MCF 10A (cell line): ENCODE results near the gene STRBP. TPM values are rescaled to one million over a fixed set of nuclear protein-coding genes. Genes with fewer than 3 reads are reported as not detected.

ENCODE experiments used
- BruUV-seq: library from RNA; stranded (reverse); fragments of 400-500 nt; replicated peaks from 2 replicates; lab custom pipeline; 2021; lab: Mats Ljungman, UMichigan
- CTCF ChIA-PET: fragments of 300-600 bp; sonication (Branson Sonifier 250); formaldehyde crosslinking; extraction: SDS; loops from one replicate; lab custom pipeline; 2021; ENCODE audit warnings: antibody characterized with exemption, inconsistent platforms; lab: Yijun Ruan, JAX
- POLR2A ChIA-PET: fragments of 300-600, 350-650 bp; sonication (Branson Sonifier 250); formaldehyde crosslinking; extraction: SDS; loops from one replicate; lab custom pipeline; 2020; ENCODE audit warnings: antibody characterized with exemption, inconsistent platforms; lab: Yijun Ruan, JAX
- DNase-seq: peaks from one replicate; pipeline ENCODE4 v3.0.0-alpha.2; 2018; ENCODE audit not compliant: unreplicated experiment
- H3K27ac Mint-ChIP-seq: one replicate; pipeline ENCODE4 v1.8.0; 2022; ENCODE audit warnings: mild to moderate bottlenecking, low read depth, mixed read lengths; ENCODE audit not compliant: unreplicated experiment
- H3K27me3 Mint-ChIP-seq: one replicate; pipeline ENCODE4 v1.8.0; 2022; ENCODE audit warnings: mixed read lengths; ENCODE audit not compliant: insufficient read depth, unreplicated experiment
- H3K36me3 Mint-ChIP-seq: one replicate; pipeline ENCODE4 v1.8.0; 2022; ENCODE audit warnings: mild to moderate bottlenecking, moderate library complexity, mixed read lengths; ENCODE audit not compliant: insufficient read depth, unreplicated experiment
- H3K4me1 Mint-ChIP-seq: one replicate; pipeline ENCODE4 v1.8.0; 2022; ENCODE audit warnings: mixed read lengths; ENCODE audit not compliant: insufficient read depth, unreplicated experiment
- H3K4me3 Mint-ChIP-seq: one replicate; pipeline ENCODE4 v1.8.0; 2022; ENCODE audit warnings: mild to moderate bottlenecking, moderate library complexity, mixed read lengths; ENCODE audit not compliant: unreplicated experiment
- H3K9me3 Mint-ChIP-seq: one replicate; pipeline ENCODE4 v1.8.0; 2022; ENCODE audit warnings: mixed read lengths; ENCODE audit not compliant: unreplicated experiment
- intact Hi-C: fragments of 100-400 bp; cut with micrococcal nuclease; formaldehyde crosslinking; loops from 2 replicates; pipeline ENCODE4 v1.14.1; 2022
- total RNA-seq: library from RNA; stranded (reverse); gene quantifications from 2 replicates; pipeline ENCODE4 v1.2.3, GENCODE V29; 2022
- TF ChIP-seq, protein P1 (sequence below): fragments of 200-600 bp; IDR thresholded peaks from one replicate; pipeline ENCODE4 v1.8.0; 2022; ENCODE audit warnings: antibody characterized with exemption, mild to moderate bottlenecking; ENCODE audit not compliant: unreplicated experiment

The STRBP gene
- total RNA-seq, 1 experiment from 2014 or later = 9.4 TPM

DNA sequence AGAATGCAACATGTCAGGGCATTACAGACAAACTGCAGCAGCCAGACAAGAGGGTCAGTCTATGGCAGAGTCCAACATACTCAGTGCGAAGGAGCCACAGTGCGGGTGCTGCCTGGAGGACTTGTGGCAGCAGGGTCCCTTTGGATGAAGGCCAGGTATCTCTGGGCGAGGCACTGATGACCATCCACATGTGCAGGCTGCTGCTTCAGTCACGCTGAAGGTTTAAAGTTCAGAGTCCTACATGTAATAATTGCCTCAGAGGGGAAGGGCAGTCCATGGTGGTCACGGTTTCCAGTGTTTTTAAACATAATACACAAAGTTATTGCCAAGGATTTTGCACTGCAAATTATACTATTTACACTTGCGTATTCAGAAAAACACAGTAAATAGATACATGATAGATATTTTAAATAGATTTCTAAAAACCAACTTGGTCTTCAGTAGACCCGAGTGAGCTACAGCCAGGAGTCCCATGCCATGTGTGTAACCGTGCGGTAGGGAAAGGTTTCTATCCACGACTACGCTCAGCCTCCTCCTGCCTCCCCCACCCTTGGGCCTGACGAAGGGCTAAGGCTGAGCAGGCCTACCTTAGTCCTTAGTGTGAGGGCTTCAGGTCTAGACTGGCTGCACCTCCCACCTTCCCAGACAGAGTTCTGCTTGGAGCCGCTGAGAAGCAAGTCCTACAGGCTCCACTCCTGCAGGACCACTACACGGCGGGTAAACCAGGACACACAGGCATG lies 158.7 kb downstream of the STRBP start:
- no peaks in the 10 kb centered on the region for H3K9me3 Mint-ChIP-seq
- DNase-seq = no peak
- H3K27ac Mint-ChIP-seq = no peak overlapping the region
- H3K4me1 Mint-ChIP-seq = no peaks in the 10 kb centered on the region
- H3K36me3 Mint-ChIP-seq = peaks cover 47% of the 10 kb centered on the region
- H3K4me3 Mint-ChIP-seq = no peak overlapping the region
- intact Hi-C loops = no loop called here
- POLR2A ChIA-PET = interaction anchor here (0.6 kb wide), 1 partner anchor 970 kb away, joined by 3 read pairs; no protein-coding TSS in a partner anchor
- TF ChIP-seq, protein P1, sequence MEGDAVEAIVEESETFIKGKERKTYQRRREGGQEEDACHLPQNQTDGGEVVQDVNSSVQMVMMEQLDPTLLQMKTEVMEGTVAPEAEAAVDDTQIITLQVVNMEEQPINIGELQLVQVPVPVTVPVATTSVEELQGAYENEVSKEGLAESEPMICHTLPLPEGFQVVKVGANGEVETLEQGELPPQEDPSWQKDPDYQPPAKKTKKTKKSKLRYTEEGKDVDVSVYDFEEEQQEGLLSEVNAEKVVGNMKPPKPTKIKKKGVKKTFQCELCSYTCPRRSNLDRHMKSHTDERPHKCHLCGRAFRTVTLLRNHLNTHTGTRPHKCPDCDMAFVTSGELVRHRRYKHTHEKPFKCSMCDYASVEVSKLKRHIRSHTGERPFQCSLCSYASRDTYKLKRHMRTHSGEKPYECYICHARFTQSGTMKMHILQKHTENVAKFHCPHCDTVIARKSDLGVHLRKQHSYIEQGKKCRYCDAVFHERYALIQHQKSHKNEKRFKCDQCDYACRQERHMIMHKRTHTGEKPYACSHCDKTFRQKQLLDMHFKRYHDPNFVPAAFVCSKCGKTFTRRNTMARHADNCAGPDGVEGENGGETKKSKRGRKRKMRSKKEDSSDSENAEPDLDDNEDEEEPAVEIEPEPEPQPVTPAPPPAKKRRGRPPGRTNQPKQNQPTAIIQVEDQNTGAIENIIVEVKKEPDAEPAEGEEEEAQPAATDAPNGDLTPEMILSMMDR = no peak
- H3K27me3 Mint-ChIP-seq = no peaks in the 10 kb centered on the region
- CTCF ChIA-PET = interaction anchor here (0.6 to 1.2 kb wide), 2 partner anchors 8 to 17 kb away, joined by 3 read pairs; no protein-coding TSS in a partner anchor
- BruUV-seq = no TSS peak

DNA sequence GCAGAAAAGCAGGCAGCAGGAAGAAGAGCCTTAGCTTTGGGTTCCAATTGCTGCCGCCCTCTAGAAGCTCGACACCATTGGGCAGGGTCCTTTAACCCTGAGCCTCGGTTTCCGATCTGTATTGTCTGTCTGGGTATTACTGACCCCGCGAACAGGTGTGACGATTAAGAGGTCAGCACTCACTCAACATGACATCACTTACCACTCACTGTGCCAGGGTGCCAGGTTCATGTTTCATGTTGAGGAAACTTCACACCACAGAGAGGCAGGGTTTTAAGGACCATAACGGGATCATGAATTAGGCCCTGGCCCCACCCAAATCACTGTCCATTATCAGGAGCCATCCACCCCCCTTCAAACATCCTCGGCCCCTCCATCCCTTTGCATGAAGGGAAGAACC lies 159.4 kb downstream of the STRBP start:
- H3K9me3 Mint-ChIP-seq = no peaks in the 10 kb centered on the region

DNA sequence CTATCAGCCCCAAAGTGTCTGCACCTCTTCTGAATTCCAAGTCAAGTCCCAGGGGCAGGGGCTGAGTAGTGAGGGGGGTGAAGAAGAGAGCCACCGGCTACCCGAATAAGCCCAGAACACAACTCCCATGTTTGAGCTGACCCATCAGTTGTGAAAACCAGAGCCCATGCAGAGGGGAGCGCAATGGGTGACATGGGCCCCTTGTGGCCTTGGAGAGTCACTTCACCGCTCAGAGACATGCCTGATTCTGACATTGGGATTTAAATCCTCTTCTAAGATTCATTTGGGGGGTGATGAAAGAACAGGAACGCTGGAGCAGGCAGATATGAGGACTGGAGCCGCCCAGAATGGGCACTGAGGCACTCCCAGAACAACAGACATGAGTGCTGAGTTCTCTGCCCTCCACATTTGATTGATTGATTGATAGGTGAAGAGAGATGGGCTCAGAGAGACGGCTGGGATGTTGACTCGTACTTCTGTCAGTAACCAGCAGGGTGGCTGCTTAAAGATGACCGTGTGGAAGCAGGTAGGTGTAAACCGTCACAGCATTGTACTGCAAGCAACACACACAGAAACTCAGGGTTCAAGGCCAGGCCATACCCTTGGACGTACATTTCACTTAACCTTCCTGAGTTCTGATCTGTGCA lies 160.6 kb downstream of the STRBP start:
- DNase-seq = no peak
- POLR2A ChIA-PET = interaction anchor here (0.6 kb wide), 1 partner anchor 10 kb away, joined by 3 read pairs; no protein-coding TSS in a partner anchor
- H3K27me3 Mint-ChIP-seq = no peaks in the 10 kb centered on the region
- peaks cover 66% of the 10 kb centered on the region for H3K36me3 Mint-ChIP-seq
- CTCF ChIA-PET = interaction anchor here (0.6 to 1.7 kb wide), 2 partner anchors 242 to 752 kb away, joined by 3 to 8 read pairs; no protein-coding TSS in a partner anchor
- TF ChIP-seq, protein P1 = no peak
- no peaks in the 10 kb centered on the region for H3K4me1 Mint-ChIP-seq
- H3K9me3 Mint-ChIP-seq = no peaks in the 10 kb centered on the region
- intact Hi-C loops = no loop called here
- no peak overlapping the region for H3K27ac Mint-ChIP-seq
- no TSS peak for BruUV-seq
- H3K4me3 Mint-ChIP-seq = no peak overlapping the region

More for the DNA sequence above, 159.4 kb downstream of the STRBP start:
- Mint-ChIP-seq H3K27ac (no peak overlapping the region), H3K27me3 (no peaks in the 10 kb centered on the region), H3K4me3 (no peak overlapping the region), H3K4me1 (no peaks in the 10 kb centered on the region), H3K36me3 (peaks cover 55% of the 10 kb centered on the region)
- BruUV-seq = no TSS peak
- TF ChIP-seq, protein P1 = no peak
- ChIA-PET CTCF (no interaction called here), POLR2A (no interaction called here)
- intact Hi-C loops = no loop called here
- no peak for DNase-seq

DNA sequence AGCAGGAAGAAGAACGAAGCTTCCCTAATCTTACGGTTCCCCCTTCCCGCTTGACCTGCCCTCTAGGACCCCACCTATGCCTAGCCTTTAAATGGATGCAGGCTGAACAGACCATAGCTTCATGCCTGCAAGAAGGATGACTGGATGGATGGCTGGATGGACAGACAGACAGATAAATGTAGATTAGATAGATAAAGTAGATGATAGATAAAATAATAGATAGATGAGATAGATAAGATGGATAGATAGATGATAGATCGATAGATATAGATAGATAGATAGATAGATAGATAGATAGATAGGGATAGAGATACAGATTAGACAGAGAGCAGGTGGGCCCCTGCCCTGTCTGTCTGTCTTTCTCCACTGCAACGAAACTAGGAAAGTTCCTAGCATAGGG lies 162.9 kb downstream of the STRBP start:
- Mint-ChIP-seq H3K27ac (no peak overlapping the region), H3K27me3 (no peaks in the 10 kb centered on the region), H3K36me3 (peaks cover 86% of the 10 kb centered on the region), H3K4me3 (no peak overlapping the region), H3K9me3 (no peaks in the 10 kb centered on the region), H3K4me1 (no peaks in the 10 kb centered on the region)
- DNase-seq = no peak
- no TSS peak for BruUV-seq
- intact Hi-C loops = no loop called here
- TF ChIP-seq, protein P1 = no peak
- ChIA-PET POLR2A (no interaction called here), CTCF (interaction anchor here (0.6 kb wide), 2 partner anchors 13 to 218 kb away, joined by 3 to 4 read pairs; no protein-coding TSS in a partner anchor)
